ENCODE measurements around the gene KCNJ15. TPM values are rescaled to one million over a fixed set of nuclear protein-coding genes. Genes with fewer than 3 reads are reported as not detected.

Gene KCNJ15
- total and polyA plus RNA-seq, 9 donors = 0.20 to 1.1 (median 0.35) TPM; not detected in 1

DNA sequence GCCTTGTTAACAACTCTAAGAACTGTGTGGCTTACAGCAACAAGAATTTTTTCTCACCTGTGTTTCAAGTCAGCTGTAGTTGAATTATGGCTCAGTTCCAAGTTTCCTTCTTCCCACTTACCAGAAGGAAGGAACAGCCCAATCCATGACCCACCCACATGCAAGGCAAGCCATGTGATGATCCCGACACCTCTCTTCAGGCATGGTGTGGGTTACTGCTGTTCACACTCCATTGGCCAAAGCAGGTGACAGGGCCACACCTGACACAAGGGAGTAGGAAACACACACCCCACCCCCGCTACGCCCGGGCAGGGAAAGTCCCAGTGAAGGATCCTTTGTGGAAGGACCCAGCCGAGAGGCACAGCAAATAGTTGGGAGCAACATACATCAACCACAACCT is 36.3 kb downstream of the KCNJ15 start:
- H3K9me3 ChIP-seq = no peaks in the 10 kb centered on the region
- H3K4me1 ChIP-seq (ENCODE audit: insufficient read depth) = no peaks in the 10 kb centered on the region
- DNase-seq = no peak
- 91 to 95% (median 94%) methylated on average over 5 of the region's 5 CpGs for WGBS, 3 donors
- H3K4me3 ChIP-seq = no peak overlapping the region
- intact Hi-C loops (cut with DNase I) = no loop called here
- no peaks in the 10 kb centered on the region for H3K36me3 ChIP-seq
- no peak overlapping the region for H3K27ac ChIP-seq
- no peaks in the 10 kb centered on the region for H3K27me3 ChIP-seq
- TF ChIP-seq EP300 (IDR thresholded peaks at IDR 0.05) = no peak
- TF ChIP-seq POLR2A (IDR thresholded peaks at IDR 0.05) = no peak
- TF ChIP-seq, protein P1, sequence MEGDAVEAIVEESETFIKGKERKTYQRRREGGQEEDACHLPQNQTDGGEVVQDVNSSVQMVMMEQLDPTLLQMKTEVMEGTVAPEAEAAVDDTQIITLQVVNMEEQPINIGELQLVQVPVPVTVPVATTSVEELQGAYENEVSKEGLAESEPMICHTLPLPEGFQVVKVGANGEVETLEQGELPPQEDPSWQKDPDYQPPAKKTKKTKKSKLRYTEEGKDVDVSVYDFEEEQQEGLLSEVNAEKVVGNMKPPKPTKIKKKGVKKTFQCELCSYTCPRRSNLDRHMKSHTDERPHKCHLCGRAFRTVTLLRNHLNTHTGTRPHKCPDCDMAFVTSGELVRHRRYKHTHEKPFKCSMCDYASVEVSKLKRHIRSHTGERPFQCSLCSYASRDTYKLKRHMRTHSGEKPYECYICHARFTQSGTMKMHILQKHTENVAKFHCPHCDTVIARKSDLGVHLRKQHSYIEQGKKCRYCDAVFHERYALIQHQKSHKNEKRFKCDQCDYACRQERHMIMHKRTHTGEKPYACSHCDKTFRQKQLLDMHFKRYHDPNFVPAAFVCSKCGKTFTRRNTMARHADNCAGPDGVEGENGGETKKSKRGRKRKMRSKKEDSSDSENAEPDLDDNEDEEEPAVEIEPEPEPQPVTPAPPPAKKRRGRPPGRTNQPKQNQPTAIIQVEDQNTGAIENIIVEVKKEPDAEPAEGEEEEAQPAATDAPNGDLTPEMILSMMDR (IDR thresholded peaks at IDR 0.05) = no peak

DNA sequence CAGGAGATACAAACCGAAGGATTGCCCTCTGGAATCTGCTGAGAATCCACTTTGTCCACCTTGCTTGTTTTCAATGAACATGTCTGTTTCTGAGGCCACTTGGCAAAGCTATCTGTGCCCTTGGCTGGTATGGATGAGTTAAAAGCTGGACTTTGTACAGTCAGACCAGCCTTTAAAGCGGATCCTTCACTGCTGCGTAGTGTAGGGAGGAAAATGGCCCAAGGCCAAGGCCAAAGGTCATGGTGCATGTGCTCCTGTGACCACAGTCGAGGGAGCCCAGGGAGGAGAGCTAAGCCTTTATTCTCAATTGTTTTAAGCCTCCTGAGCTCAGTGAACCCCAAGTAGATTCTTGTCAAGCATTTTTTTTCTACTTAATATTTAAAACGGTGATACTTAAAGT is 37.0 kb downstream of the KCNJ15 start:
- no peaks in the 10 kb centered on the region for H3K36me3 ChIP-seq
- intact Hi-C loops (cut with DNase I) = no loop called here
- DNase-seq = peak in 2 of 5 donors; percentile 27 to 52
- H3K4me1 ChIP-seq (ENCODE audit: insufficient read depth) = no peaks in the 10 kb centered on the region
- 36 to 49% (median 39%) methylated on average over 5 of the region's 5 CpGs for WGBS, 3 donors
- no peaks in the 10 kb centered on the region for H3K27me3 ChIP-seq
- no peak for TF ChIP-seq POLR2A (IDR thresholded peaks at IDR 0.05)
- no peak overlapping the region for H3K4me3 ChIP-seq
- no peak overlapping the region for H3K27ac ChIP-seq
- no peaks in the 10 kb centered on the region for H3K9me3 ChIP-seq

GRCh38 chr21:38294609-38295008 is 37.8 kb downstream of the KCNJ15 start:
- H3K36me3 ChIP-seq = no peaks in the 10 kb centered on the region
- intact Hi-C loops (cut with DNase I) = no loop called here
- no peaks in the 10 kb centered on the region for H3K4me1 ChIP-seq (ENCODE audit: insufficient read depth)
- H3K9me3 ChIP-seq = no peaks in the 10 kb centered on the region
- no peak overlapping the region for H3K27ac ChIP-seq
- 57 to 80% (median 67%) methylated on average over 2 of the region's 2 CpGs for WGBS, 3 donors
- DNase-seq = no peak
- no peak overlapping the region for H3K4me3 ChIP-seq
- H3K27me3 ChIP-seq = no peaks in the 10 kb centered on the region
- no peak for TF ChIP-seq EP300 (IDR thresholded peaks at IDR 0.05)
- no peak for TF ChIP-seq POLR2A (IDR thresholded peaks at IDR 0.05)
- TF ChIP-seq, protein P1 (IDR thresholded peaks at IDR 0.05) = no peak

- H3K9me3 ChIP-seq = no peaks in the 10 kb centered on the region
- H3K4me1 ChIP-seq (ENCODE audit: insufficient read depth) = no peaks in the 10 kb centered on the region
- no peaks in the 10 kb centered on the region for H3K36me3 ChIP-seq
- intact Hi-C loops (cut with DNase I) = no loop called here
- TF ChIP-seq, protein P1 (IDR thresholded peaks at IDR 0.05) = no peak
- TF ChIP-seq POLR2A (IDR thresholded peaks at IDR 0.05) = no peak
- no peak for TF ChIP-seq EP300 (IDR thresholded peaks at IDR 0.05)
- no peak overlapping the region for H3K4me3 ChIP-seq
- no peak overlapping the region for H3K27ac ChIP-seq
- DNase-seq = no peak
- H3K27me3 ChIP-seq = no peaks in the 10 kb centered on the region
- WGBS, 3 donors = 39 to 54% (median 40%) methylated on average over 8 of the region's 8 CpGs
Measured at GRCh38 chr21:38295997-38296764, 39.4 kb downstream of the KCNJ15 start.

DNA sequence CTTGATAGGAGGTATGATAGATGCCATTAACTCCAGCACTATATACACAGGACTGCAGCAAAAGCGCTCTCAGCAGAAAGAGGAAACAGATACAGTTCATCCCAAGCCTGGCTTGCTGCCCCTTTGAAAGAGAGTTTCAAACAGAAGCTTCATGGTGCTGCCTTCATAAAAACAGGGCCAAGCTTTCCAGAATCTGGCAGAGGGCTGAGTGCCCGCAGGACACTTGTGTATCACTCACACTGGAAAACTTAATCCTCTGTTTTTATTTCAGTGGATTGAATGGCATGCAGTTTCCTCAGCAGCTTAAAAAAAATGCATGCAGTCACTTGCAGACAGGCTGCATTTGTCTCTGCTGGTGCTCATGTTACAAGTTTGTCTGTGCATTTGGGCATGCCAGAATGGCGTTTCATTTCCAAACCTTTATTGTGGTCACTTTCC is 40.4 kb downstream of the KCNJ15 start:
- WGBS, 3 donors = 32 to 57% (median 45%) methylated on average over 3 of the region's 3 CpGs
- Histone ChIP-seq H3K36me3 (no peaks in the 10 kb centered on the region), H3K9me3 (no peaks in the 10 kb centered on the region), H3K4me1 (ENCODE audit: insufficient read depth) (no peaks in the 10 kb centered on the region), H3K27me3 (no peaks in the 10 kb centered on the region), H3K27ac (no peak overlapping the region), H3K4me3 (no peak overlapping the region)
- intact Hi-C loops (cut with DNase I) = no loop called here
- TF ChIP-seq POLR2A (IDR thresholded peaks at IDR 0.05) (no peak), EP300 (IDR thresholded peaks at IDR 0.05) (no peak)
- TF ChIP-seq, protein P1 (IDR thresholded peaks at IDR 0.05) = no peak
- DNase-seq = no peak

Measured in ovary (tissue), 9 donors.